Right lobe of liver (tissue), 4 donors: ENCODE results near the gene LRRC8B.

Source experiments
- CTCF ChIP-seq, 4 donors: fragments of 200-600 bp in 3 of 4; fragments of 450-650 bp in 1 of 4; IDR thresholded peaks; one replicate each; pipeline versions ENCODE4 v1.5.1 to v1.8.0; 2016 to 2022; ENCODE audit warnings: antibody characterized with exemption in 4 of 4, mild to moderate bottlenecking in 2 of 4
- POLR2A ChIP-seq: fragments of 450-650 bp; IDR thresholded peaks from one replicate; pipeline ENCODE4 v1.6.1; 2017; ENCODE audit warnings: antibody characterized with exemption, mild to moderate bottlenecking
- donor health status: DM: no; HTN: no; CAD: no.
- donor health status: DM: no; HTN: no; CAD: no.
- donor health status: DM: no; HTN: yes; CAD: no.

DNA sequence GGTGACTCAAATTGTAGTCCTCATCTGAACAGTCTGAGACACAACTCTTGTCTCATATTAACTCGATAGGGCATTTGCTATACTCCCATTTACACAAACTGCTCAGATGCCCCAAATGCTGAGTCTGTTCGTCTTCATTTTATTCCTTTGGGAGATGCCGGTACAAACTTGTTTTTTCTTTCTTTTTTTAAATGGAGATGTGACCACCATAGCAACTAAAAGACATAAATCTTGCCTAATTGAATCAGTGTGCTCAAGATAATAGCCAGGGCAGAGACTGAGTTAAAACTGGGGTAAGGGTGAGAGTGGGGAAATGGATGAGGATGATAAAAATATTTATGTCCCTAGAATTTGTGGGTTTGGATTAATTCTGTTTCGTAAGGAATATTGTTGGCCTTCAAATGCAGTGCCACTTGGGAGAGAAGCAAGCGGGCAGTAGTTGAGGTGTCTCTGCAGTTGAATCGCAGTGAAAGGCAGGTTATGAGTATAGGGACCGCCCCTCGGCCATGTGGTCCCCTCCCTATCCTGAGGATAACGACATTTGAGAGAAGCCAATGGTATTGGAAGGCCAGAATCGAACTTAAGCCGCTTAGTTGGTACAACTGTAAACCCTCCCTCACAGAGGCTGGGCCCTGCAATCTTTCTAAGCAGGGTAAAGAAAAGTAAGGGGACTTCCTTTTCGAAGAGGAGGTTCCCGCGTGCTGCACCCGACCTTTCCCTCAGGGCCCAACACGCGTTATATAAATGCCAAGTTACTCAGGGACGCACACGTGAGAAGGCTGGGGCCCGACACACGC lies 859 bp upstream of the LRRC8B start:
- TF ChIP-seq POLR2A (no peak), CTCF (IDR thresholded peaks at IDR 0.05) (no peak)
